Spleen (tissue), 11 donors: Measurements from ENCODE around the gene COL9A2. TPM values are rescaled to one million over a fixed set of nuclear protein-coding genes. Genes with fewer than 3 reads are reported as not detected.
A peak's percentile ranks its signal among the peaks of the same experiment; 100 is the strongest.

ENCODE experiments used
- DNase-seq: peaks from one replicate; pipeline ENCODE4 v3.0.0-alpha.2; 2020
- H3K27ac ChIP-seq, 8 donors: fragments of 200-600 bp; sonication (generic) in 7 of 8; 1 replicate in 4 of 8; 2 replicates in 4 of 8; pipeline versions ENCODE4 v1.5.0 to v1.8.0; 2016 to 2021; ENCODE audit warnings: inconsistent platforms in 4 of 8, mild to moderate bottlenecking in 4 of 8, moderate library complexity in 1 of 8
- H3K27me3 ChIP-seq, 7 donors: fragments of 200-600 bp; sonication (generic) in 6 of 7; replicated peaks in 1 of 7; 1 replicate in 4 of 7; 2 replicates in 3 of 7; pipeline versions ENCODE4 v1.5.0 to v1.8.0; 2016 to 2021; ENCODE audit warnings: inconsistent platforms in 3 of 7, mild to moderate bottlenecking in 1 of 7
- H3K36me3 ChIP-seq, 6 donors: fragments of 200-600 bp; sonication (generic) in 5 of 6; 1 replicate in 4 of 6; 2 replicates in 2 of 6; pipeline versions ENCODE4 v1.5.0 to v1.8.0; 2016 to 2021; ENCODE audit warnings: inconsistent platforms in 2 of 6
- H3K4me1 ChIP-seq, 6 donors: fragments of 200-600 bp; sonication (generic) in 5 of 6; 1 replicate in 3 of 6; 2 replicates in 3 of 6; pipeline versions ENCODE4 v1.5.0 to v1.8.0; 2016 to 2021; ENCODE audit warnings: inconsistent platforms in 3 of 6
- H3K4me3 ChIP-seq, 8 donors: fragments of 200-600 bp; sonication (generic) in 7 of 8; 1 replicate in 4 of 8; 2 replicates in 4 of 8; pipeline versions ENCODE4 v1.5.0 to v1.8.0; 2016 to 2021; ENCODE audit warnings: inconsistent platforms in 4 of 8, mild to moderate bottlenecking in 4 of 8, moderate library complexity in 2 of 8
- H3K9me3 ChIP-seq, 8 donors: fragments of 200-600 bp; sonication (generic) in 7 of 8; 1 replicate in 4 of 8; 2 replicates in 4 of 8; pipeline versions ENCODE4 v1.5.0 to v1.8.0; 2016 to 2021; ENCODE audit warnings: inconsistent platforms in 4 of 8
- POLR2A ChIP-seq, 3 donors: fragments of 450-650 bp; IDR thresholded peaks; one replicate each; pipeline ENCODE4 v1.5.1; 2017; ENCODE audit warnings: antibody characterized with exemption in 3 of 3, mild to moderate bottlenecking in 1 of 3
- POLR2AphosphoS5 ChIP-seq, 3 donors: sonication (generic); formaldehyde crosslinking; IDR thresholded peaks; one replicate each; pipeline ENCODE4 v1.5.1; 2017; ENCODE audit warnings: antibody characterized with exemption in 3 of 3
- WGBS, 5 donors: extraction: QIAGEN DNeasy Blood & Tissue Kit in 3 of 5; methylation state at CpG; one replicate each; pipeline versions ENCODE4 v1.1.5 to v1.1.7; 2013 to 2018; 5-methylcytosine and 5-hydroxymethylcytosine counted together
- intact Hi-C: fragments of 100-400 bp; cut with DNase I; formaldehyde crosslinking; loops from one replicate; pipeline ENCODE4 v1.15.0; 2023; ENCODE audit warnings: low total_unique reads
- polyA plus RNA-seq, 3 donors: library from polyadenylated mRNA; stranded (reverse); fragments of 200-250 nt; gene quantifications; one replicate each; pipeline ENCODE4 v1.2.1, GENCODE V29; 2013
- total RNA-seq, 7 donors: library from RNA; depleted of rRNA in 3 of 7; stranded (reverse); fragments of >200 nt in 3 of 7; fragmentation: NEBNext Ultra II Directional in 4 of 7; extraction: Animal tissue kit (Norgen Biotek cat#: 25700) in 4 of 7; gene quantifications; one replicate each; pipeline versions ENCODE4 v1.1.0 to v1.2.1, GENCODE V29; 2016 to 2021
- TF ChIP-seq, protein P1 (sequence below), 11 experiments: fragments of 200-600 bp in 7 of 11; fragments of 450-650 bp in 4 of 11; sonication (generic) in 4 of 11; IDR thresholded peaks in 8 of 11; conservative IDR thresholded peaks in 3 of 11; 1 replicate in 7 of 11; 2 replicates in 4 of 11; pipeline versions ENCODE4 v1.4.0 to v1.8.0; 2016 to 2021; ENCODE audit warnings: antibody characterized with exemption in 11 of 11, inconsistent platforms in 4 of 11, mild to moderate bottlenecking in 1 of 11
- donor health status: healthy with polysubstance abuse.
- donor health status: DM: no; HTN: no; CAD: no; lungs with moderate emphysema.
- donor health status: DM: no; HTN: no; CAD: no.
- donor health status: Bipolar disorder and iron deficiency.
- donor health status: healthy.
- donor health status: DM: no; HTN: no; CAD: no.
- donor health status: DM: yes; HTN: yes; CAD: no.

COL9A2 gene
- total and polyA plus RNA-seq, 10 donors: 3.1 to 17.8 (median 7.8) TPM

DNA sequence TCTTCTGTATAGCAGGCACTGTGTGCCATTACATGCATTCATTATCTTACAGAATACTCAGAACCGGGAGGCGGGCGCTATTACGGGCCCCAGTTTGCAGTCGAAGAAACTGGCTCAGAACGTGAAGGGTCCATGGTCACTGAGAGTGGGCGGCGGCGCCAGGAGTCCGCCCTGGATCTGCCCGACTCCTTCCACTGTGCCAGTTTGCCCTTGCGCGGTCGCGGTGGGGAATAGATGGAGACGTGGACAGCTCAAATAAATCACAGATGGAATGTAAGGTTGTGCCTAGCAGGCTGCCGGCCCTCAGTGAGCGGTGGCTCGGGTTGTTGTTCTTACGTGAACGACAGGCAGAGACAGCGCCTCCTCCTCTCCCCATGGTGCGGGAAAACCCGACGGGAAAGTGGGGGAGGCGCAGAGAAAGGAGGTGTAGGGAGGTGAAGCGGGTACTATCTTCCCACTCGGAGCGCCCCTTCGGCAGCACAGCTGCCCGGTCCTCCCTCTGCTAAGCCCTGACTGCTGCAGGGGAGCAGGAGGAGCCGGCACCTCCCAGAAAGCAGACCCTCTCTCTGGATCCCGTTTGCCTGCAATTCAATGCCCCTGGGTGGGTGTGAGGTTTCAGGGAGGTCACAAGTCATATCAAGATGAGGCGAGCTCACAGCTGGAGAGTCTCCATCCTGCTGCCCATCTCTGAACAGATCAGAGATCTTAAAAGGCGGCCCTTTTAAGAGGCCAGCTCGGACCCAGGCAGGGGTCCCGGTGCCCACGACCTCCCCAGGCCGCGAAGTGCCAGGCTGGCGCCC, 1.1 kb downstream of the COL9A2 start:
- peaks cover 0 to 45% (median 24%) of the 10 kb centered on the region in 7 donors for H3K27me3 ChIP-seq
- peak overlapping the region in 4 of 8 donors; percentile 20 to 70 (median 66) for H3K27ac ChIP-seq
- H3K9me3 ChIP-seq: no peaks in the 10 kb centered on the region
- H3K36me3 ChIP-seq: no peaks in the 10 kb centered on the region
- peaks cover 30 to 62% (median 60%) of the 10 kb centered on the region in 6 donors for H3K4me1 ChIP-seq
- intact Hi-C loops: no loop called here
- DNase-seq: peak; percentile 84
- peak overlapping the region; percentile 39 to 82 (median 52) for H3K4me3 ChIP-seq
- TF ChIP-seq POLR2A (IDR thresholded peaks at IDR 0.05) (no peak), POLR2AphosphoS5 (IDR thresholded peaks at IDR 0.05) (no peak)
- TF ChIP-seq, protein P1, sequence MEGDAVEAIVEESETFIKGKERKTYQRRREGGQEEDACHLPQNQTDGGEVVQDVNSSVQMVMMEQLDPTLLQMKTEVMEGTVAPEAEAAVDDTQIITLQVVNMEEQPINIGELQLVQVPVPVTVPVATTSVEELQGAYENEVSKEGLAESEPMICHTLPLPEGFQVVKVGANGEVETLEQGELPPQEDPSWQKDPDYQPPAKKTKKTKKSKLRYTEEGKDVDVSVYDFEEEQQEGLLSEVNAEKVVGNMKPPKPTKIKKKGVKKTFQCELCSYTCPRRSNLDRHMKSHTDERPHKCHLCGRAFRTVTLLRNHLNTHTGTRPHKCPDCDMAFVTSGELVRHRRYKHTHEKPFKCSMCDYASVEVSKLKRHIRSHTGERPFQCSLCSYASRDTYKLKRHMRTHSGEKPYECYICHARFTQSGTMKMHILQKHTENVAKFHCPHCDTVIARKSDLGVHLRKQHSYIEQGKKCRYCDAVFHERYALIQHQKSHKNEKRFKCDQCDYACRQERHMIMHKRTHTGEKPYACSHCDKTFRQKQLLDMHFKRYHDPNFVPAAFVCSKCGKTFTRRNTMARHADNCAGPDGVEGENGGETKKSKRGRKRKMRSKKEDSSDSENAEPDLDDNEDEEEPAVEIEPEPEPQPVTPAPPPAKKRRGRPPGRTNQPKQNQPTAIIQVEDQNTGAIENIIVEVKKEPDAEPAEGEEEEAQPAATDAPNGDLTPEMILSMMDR (IDR thresholded peaks at IDR 0.05 in 8 of 11, conservative IDR thresholded peaks at IDR 0.05 in 3 of 11): no peak
- 0 to 5% (median 4%) methylated on average over 3 to 41 of the region's 41 CpGs for WGBS, 5 donors

GRCh38 chr1:40315239-40315794, 1.8 kb downstream of the COL9A2 start:
- 1 to 3% (median 2%) methylated on average over 23 to 42 of the region's 42 CpGs for WGBS, 5 donors
- TF ChIP-seq POLR2AphosphoS5 (IDR thresholded peaks at IDR 0.05): peak; percentile 70 to 86 (median 74)
- TF ChIP-seq, protein P1 (IDR thresholded peaks at IDR 0.05 in 8 of 11, conservative IDR thresholded peaks at IDR 0.05 in 3 of 11): peak; percentile 92 to 99 (median 98)
- TF ChIP-seq POLR2A (IDR thresholded peaks at IDR 0.05): no peak
- no peaks in the 10 kb centered on the region for H3K36me3 ChIP-seq
- no peaks in the 10 kb centered on the region for H3K9me3 ChIP-seq
- intact Hi-C loops: no loop called here
- peak; percentile 96 for DNase-seq
- peaks cover 0 to 45% (median 24%) of the 10 kb centered on the region in 7 donors for H3K27me3 ChIP-seq
- H3K4me1 ChIP-seq: peaks cover 30 to 62% (median 60%) of the 10 kb centered on the region in 6 donors
- peak overlapping the region in 3 of 8 donors; percentile 63 to 70 (median 69) for H3K27ac ChIP-seq
- peak overlapping the region; percentile 39 to 82 (median 52) for H3K4me3 ChIP-seq

- TF ChIP-seq, protein P1 (IDR thresholded peaks at IDR 0.05 in 8 of 11, conservative IDR thresholded peaks at IDR 0.05 in 3 of 11): no peak
- TF ChIP-seq POLR2AphosphoS5 (IDR thresholded peaks at IDR 0.05): no peak
- TF ChIP-seq POLR2A (IDR thresholded peaks at IDR 0.05): no peak
- WGBS, 5 donors: 49 to 59% (median 53%) methylated on average over 13 of the region's 13 CpGs
- intact Hi-C loops: no loop called here
- no peaks in the 10 kb centered on the region for H3K9me3 ChIP-seq
- H3K27ac ChIP-seq: peak overlapping the region in 3 of 8 donors; percentile 63 to 70 (median 69)
- no peaks in the 10 kb centered on the region for H3K36me3 ChIP-seq
- H3K4me1 ChIP-seq: peaks cover 30 to 62% (median 60%) of the 10 kb centered on the region in 6 donors
- H3K27me3 ChIP-seq: peaks cover 0 to 39% (median 24%) of the 10 kb centered on the region in 7 donors
- peak; percentile 75 for DNase-seq
- peak overlapping the region in 6 of 8 donors; percentile 42 to 82 (median 53) for H3K4me3 ChIP-seq
These were observed 2.3 kb downstream of the COL9A2 start for GRCh38 chr1:40314721-40315238.
